Measurements from ENCODE around the gene SPCS1.
"Not testable (repeated sequence)": the region's sequence is repeated elsewhere in the genome, so short reads cannot be mapped to it uniquely, and the experiment has no call there.

Gene SPCS1

DNA sequence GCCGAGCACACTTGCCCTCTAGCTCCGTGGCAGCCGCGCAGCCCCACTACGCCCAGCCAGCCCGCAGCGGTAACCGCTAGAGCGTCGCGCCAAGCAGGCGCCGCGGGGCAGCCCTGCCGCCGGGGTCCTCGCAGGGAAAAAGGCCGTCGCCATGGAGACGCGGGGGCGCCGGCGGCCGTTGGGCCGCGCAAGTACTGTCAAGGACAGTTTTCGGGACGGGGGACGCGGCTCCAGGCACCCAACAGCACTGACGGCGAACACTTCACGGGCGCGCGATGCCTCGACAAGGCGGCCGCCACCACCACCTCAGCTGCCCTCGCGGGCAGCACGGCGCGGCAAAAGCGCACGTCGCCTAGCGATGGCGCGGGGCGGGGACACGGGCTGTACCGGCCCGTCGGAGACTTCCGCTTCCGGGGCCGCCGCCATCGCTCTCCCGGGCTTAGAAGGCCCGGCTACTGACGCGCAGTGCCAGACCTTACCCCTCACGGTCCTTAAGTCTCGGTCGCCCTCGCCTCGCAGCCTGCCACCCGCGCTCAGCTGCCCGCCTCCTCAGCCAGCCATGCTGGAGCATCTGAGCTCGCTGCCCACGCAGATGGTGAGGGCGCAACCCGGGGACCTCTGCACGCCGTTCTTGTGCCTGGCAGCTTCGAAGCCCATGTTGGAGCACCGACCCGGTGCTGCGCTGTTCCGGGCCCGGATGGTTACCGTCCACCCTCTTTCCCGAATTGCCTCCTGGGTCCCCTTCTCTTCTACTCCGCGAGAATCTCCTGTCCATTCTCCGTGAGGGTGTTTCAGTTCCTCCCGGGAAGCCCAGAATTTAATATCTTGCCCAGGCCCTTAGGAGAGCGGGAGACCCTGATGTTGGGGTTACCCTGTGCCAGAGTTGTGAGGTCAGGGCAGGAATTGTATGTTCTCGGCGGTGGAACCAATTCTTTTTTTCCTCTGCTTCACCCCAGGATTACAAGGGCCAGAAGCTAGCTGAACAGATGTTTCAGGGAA, at the start of gene SPCS1, which contains the start of gene GLT8D1:
SPCS1 (plus strand) TSS at position 419 of the 999 bp plus-strand sequence; CDS start at position 560, 141 bp downstream.
GLT8D1 (minus strand) TSS at position 104 of the 999 bp plus-strand sequence. CDS start 5,331 bp downstream, outside the sequence.
- FAIRE-seq: no peak

DNA sequence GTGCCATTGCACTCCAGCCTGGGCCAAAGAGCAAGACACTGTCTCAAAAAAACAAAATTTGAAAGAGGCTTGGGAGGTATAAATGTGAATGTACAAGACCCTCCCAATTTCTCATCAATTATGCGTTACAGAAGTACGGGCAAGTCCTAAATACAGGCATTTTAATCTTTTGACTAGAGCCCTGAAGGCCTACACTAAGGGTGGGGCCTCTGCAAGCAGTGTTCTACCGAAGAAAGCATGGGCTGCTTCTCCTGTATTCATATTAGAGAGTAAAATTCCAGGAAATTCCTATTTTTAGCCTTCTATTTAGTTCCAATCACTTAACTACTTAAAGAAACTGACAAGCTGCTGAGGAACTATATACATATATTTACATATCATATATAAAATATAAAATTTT, 45.9 kb upstream of the SPCS1 start:
- no peak for FAIRE-seq

DNA sequence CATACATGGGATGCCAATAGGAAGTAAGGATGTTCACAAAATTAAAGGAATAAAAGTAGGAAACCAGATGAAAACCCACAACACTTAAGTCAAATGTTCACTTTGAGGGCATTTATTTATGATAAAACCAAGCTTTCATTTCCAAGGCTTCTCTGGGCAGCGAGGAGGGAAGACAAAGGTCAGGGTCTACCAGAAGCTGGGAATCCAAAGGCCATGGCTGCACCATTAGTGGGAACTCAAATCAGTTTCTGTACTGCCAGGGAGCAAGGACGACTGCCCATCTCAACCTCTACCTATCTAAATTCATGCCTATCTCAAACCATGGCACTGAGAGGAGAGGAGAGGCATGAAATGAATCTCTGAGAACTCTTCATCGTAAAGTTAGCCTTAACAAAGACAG, 42.8 kb upstream of the SPCS1 start:
- no peak for FAIRE-seq

DNA sequence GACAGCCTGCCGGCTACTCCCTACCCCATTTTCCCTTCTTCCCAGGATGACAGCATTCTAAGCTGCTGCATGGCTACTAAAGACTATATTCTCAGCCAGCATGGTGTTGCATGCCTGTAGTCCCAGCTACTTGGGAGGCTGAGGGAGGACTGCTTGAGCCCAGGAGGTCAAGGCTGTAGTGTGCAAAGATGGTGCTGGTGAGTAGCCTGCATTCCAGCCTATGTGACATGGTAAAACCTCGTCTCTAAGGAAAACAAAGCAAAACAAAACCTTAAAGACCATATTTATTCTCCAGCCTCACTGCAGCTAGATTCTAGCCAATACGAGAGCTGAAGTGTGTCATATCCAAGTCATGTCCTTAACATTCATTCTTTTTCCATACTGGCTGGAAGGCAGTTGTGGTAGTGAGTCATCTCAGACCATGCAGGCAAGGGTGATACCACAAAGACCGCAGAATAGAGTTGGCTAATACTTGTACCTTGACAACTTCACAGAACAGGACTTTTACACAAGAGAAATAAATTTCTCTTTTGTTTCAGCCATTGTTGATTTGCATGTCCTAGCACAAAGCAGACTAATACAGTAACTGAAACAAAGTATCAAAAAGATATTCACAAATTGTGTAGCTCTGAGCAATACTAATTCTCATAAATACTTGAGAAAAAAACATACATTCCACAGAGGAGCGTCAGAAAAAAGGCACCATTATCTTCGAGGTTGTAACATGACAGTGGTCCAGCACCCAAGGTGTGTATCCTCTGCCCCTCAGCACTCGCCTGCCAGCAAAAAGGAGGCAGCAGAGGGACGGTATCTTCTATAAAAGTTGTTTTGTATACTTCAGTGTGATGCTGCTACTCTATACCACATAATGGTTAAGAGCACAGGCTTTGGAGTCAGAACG, 35.0 kb upstream of the SPCS1 start:
- FAIRE-seq: no peak

DNA sequence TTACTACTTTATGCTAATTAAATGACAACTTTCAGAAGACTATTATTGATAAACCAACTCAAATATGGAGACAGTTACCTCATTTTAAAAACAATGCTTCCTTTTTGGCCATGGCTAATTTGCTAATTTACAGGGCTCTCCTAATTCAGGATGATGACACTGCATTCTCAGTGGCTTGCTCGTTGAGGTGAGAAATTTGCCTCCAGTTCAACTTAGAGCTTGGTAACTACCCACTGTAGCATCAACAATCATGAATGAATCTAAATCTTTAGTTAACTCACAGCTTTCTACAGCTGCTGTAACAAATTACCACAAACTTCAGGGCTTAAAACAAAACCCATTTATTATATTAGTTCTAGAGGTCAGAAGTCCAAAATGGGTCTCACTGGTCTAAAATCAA, 34.2 kb upstream of the SPCS1 start:
- no peak for FAIRE-seq

DNA sequence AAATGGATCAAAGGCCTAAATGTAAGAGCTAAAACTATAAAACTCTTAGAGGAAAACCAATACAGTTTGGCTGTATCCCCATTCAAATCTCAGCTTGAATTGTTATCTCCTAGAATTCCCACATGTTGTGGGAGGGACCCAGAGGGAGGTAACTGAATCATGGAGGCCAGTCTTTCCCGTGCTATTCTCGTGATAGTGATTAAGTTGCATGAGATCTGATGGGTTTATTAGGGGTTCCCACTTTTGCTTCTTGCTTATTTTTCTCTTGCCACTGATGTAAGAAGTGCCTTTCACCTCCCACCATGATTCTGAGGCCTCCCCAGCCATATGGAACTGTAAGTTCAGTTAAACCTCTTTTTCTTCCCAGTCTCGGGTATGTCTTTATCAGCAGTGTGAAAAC, 29.7 kb upstream of the SPCS1 start:
- not testable (repeated sequence) for FAIRE-seq

DNA sequence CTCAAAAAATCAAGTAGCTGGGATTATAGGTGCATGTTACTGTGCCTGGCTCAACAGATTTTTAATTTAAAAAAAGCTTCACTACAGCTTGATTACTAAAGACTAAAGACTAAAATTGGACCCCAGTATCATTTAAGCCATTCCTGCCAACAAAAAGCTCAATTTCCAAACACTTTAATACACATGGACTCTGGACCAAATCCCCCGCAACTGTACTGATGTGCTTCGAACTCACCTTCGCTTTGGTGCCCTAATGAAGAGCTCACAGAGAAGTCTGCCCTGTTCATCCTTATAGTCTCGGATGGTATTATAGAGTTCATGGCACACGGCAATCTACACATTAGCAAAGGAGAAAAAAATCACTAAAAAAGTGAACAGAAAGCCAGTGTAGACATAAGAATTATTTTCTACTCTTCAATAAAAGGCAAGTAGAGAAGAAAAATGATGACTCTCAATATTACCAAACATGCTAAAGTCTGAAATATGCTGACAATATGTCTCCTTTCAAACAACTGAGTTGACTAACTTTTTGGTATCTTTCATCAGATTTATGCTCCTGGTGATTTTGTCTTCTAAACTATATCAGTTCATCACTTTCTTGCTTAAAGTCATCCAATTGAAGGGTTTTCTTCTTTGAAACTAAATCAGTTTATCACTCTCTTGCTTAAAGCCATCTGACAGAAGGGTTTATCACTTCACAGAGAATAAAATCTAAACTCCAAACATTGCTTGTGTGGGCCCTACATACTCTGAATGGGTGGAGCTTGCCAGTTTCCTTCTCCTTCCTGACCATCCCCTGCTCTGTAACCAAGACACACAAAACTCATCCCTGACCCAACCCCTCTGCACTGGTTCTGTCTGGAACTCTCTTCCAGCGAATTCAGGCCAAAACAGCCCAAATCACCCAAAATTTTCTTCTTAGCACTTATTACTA, 27.4 kb upstream of the SPCS1 start:
- FAIRE-seq: no peak

DNA sequence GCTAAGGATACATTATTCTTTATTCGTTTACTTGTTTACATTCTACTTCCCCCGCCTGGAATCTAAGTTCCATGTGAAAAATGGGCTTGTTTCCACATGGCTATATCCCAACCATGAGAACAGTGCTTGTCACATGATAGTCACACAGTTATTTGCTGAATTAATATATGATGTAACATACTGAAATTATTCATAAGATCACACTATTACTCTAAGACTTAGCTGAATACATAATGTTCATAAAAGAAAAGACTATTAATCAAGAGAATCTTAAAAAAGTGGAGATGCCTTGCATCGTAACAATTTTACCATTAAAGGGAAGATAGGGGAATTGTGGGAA, 26.7 kb upstream of the SPCS1 start:
- no peak for FAIRE-seq

DNA sequence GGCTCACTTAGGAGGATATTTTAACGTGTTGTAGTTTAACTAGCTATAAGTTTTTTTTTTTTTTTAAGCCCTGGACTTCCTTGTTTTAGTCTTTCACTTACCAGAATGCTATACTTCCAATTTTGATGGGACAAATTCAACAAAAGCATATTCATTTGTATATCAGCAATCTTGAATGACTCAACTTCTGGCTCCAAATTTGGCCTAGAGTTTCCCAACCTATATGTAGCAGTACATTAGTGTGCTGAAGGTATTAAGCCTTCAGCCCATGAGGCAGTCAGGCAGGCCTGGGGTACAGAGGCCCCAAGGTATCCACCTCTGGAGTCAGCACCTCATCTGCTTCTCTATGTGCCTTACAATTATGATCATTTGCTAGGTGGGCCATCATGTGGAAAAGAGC, 26.1 kb upstream of the SPCS1 start:
- FAIRE-seq: no peak

DNA sequence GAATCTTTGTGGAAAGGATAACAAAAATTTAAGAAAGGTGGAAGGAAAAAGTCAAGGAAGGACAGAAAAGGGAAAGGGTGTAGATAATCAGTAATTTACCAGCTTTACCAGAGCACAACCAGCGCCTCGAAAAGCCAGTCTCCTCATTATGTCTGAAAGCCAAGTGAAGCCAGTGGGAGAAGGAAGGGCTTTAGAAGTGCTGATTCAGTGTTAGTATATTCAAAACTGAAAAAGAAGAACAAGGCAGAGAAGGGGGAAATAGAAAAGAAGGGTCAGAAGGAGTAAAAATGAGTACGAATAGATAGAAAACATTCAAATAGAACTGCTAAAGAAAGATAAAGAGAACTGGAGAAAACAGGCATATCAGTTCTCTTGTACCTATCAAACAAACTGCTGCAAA, 24.3 kb upstream of the SPCS1 start:
- FAIRE-seq: no peak

DNA sequence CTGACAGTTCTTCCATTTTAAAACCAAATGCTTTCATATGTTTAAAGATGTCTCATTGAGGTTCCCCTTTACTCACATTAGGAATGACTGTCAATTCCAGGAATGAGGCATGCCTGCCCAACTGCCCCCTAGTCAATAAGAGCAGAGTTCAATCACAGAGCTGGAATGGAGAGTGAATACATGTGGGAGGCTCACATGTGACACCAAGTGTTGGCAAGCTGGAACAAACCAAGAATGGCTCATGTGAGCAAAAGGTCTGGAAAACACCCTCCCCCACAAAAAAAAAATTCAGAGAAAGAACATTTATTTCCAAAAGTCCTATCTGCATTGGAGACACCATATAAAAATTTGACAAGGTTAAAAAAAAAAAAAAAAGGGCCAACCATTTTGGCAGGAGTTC, 23.9 kb upstream of the SPCS1 start:
- FAIRE-seq: no peak

DNA sequence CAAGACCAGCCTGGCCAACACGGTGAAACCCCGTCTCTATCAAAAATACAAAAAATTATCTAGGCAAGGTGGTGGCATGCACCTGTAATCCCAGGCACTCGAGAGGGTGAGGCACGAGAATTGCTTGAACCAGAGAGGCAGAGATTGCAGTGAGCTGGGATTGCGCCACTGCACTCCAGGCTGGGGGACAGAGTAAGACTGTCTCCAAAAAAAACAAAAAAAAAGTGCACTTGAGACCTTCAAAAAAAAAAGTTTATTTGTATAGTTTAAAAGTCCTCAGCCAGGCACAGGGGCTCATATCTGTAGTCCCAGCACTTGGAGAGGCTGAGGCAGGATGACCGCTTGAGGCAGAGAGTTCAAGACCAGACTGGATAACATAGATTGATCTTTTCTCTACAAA, 22.3 kb upstream of the SPCS1 start:
- FAIRE-seq: no peak

DNA sequence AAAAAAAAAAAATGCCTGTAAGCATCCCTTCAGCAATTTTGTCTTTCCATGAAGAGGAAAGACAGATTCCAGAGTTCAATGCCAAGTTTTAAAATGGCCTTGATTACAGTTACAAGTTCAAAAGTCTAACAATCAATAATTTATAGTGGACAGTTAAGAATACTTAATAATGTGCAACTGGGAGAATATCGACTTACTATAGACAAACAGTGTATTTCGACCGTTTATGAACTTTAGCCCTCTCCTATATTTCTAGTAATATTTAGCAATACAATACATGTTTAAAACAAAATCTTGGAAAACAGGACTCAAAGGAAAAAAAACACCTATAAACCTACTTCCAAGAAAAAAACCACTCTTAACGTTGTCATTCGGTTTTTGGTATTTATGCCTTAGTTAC, 21.7 kb upstream of the SPCS1 start:
- FAIRE-seq: no peak

DNA sequence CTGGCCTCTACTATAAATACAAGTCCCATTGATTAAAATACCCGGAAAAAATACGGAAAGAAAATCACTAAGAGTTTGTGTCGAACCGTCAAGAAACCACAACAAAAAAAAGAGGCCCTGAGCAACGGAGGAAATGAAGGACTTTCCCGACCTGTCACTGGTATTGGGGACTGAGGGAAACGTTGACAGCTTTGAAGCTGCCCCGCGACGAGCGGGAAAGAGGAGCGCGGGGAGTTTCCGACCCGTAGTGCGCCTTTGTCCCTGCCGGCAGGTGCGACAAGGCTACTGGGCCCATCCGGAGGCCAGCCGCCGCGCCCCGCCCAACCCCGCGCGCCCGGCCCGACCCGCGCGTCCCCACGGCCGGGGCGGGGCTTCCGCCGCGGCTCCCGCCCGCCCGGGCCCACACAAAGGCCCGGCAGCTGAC, 20.6 kb upstream of the SPCS1 start:
- FAIRE-seq: no peak

DNA sequence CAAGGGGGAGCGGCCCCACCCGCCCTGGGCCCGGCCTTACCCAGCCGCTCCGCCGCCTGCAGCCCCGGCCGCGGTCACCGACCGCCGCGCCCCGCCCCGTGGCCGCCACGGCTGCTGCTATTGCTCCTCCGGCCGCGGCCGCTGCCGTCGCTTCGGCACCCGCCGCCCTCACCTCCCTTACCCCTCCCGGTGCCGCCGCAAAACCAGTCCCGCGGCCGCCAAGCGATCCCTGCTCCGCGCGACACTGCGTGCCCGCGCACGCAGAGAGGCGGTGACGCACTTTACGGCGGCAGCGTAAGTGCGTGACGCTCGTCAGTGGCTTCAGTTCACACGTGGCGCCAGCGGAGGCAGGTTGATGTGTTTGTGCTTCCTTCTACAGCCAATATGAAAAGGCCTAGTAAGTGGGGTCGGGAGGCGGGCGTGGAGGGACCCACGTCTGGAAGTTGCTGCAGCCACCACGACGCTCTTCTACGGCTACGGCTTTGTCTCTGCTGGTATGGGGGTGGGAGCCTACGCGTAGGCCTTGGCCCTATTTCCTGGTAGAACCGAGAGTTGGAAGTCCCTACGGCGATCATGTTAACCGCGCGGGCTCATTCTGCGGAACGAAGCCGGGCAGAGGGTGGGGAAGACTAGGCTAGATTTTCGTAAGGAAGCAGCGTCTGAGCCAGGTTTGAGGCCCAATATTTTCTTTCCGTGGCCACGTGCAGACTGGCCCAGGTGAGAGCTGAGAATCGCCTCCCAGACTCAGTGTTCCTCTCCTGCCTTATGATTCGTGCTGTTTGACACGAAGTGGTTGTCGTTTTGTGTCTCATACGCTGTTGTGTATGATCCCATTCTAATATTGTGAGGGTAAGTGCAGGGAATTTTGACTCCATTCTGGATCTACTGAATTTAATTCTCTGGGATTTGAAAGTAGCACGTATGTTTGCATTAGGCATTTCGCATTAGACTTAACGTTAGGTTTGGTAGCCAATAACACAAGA, 19.9 kb upstream of the SPCS1 start, which contains the start of the genes GNL3 and PBRM1:
GNL3 (plus strand) TSS at position 324 of the 983 bp plus-strand sequence; CDS start at position 385, 61 bp downstream.
PBRM1 (minus strand) TSS at position 205 of the 983 bp plus-strand sequence.
- no peak for FAIRE-seq

DNA sequence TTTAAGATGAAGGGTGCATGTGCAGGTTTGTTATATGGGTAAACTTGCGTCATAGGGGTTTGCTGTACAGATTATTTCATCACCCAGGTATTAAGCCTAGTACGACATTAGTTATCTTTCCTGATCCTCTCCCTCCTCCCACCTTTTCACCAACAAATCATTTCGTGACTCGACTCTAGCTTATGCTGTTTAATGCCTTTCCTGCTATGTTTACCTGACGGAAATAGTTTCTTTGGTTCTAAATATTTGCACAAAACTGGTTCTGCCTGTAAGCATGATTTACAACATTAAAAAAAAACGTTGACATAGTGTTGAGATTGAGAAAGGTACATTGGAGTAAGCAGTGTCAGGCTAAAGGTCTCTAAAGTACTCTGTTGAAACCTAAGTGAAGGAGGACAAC, 17.6 kb upstream of the SPCS1 start:
- FAIRE-seq: no peak

DNA sequence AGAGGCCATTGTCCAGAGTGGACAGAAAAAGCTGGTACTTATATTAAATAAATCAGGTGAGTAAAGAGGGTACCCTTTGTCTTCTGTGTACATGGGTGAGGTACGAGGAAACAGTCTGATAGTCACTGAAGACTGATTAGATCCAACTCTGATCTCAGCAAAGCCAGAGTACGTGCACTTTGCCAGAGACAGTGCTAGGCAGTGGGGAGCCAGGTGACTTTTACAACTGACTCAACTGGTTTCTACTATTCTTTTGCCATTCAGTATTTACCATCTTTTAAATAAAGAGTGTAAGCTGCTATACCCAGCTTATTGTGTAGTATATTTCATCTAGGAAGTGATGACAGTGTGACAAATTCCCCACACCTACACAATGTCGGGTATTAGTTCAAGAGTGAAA, 16.8 kb upstream of the SPCS1 start:
- FAIRE-seq: no peak

DNA sequence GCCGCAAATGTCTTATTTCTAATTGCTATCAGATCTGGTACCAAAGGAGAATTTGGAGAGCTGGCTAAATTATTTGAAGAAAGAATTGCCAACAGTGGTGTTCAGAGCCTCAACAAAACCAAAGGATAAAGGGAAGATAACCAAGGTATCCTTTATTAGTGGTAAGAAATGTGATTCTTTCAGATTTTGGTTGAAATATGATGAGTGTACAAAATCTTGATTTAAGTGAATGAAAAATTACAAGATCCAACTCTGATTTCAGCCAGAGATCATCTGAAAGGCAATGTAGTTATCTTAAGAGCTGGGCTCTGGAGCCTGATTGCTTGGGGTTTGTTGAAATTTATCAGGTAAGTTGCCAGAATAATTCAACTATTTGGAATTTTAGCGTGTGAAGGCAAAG, 15.3 kb upstream of the SPCS1 start:
- no peak for FAIRE-seq

DNA sequence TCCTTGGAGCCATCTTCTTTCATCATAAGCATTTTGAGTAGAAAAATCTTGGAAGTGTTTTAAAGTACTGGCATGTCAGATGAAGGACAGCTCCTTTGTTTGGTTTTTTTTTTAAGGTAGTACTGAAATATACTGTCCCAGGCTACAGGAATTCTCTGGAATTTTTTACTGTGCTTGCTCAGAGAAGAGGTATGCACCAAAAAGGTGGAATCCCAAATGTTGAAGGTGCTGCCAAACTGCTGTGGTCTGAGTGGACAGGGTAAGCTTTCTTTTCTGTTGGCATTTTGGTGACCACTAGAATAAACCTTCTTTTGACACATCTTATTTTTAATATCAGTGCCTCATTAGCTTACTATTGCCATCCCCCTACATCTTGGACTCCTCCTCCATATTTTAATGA, 12.8 kb upstream of the SPCS1 start:
- no peak for FAIRE-seq

DNA sequence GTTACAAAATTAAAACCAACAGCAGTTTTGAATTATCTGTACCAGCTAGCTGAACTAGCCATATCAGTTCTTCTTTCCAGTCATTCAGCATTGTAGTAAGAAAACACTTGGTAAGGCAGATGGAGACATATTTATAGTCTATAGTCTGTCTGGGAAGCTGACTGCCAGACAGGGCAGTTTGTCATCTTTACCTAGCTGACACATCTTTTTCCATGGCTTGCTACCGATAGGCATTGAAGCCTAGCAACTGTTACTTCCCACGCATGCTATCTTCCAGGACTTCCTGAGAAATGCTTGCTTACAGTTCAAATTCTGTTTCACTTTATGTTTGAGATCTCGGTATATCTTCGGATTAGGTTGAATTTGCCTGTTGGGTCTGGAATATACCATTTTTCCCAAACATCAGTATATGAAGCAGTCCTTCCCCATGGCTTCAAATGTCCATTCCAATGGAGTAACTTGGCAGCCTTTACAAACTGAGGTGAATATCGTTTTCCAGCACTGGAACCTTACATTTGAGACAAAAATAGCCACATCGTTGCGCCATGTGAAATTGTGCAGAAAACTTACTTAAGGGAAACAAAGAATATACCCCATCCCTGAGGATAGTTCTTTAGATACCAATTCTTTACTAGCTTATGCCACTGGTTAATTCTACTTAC, 11.2 kb upstream of the SPCS1 start:
- no peak for FAIRE-seq

Data from endometrium (tissue), 2 donors.